ENCODE results near the gene IRX5. TPM values are rescaled to one million over a fixed set of nuclear protein-coding genes. Genes with fewer than 3 reads are reported as not detected.

The IRX5 gene
- total RNA-seq, 3 donors from 2014 or later, result 10.9 to 119 (median 59.0) TPM

DNA sequence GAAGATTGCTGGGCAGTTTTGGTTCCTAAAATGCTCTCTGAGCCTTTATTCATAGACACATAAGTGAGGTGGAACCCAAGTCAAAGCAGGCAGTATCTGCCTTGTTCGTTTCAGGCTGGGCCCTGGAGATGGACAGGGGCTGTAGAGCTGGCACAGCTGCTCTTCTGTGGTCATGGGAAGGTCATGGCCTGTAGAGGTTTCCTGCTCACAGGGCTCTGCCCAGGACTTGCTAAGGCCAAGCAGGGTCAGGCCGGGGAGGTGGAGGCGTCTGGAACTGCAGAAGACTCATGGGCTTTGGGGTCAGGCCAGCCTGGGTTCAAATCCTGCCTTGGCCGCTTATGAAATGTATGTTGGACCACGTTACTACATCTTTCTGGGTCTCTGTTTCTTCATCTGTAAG lies 50.2 kb downstream of the IRX5 start:
- intact Hi-C loops (cut with DNase I; ENCODE audit: low total_unique reads), result no loop called here
- Histone ChIP-seq H3K27ac (no peak overlapping the region), H3K27me3 (no peaks in the 10 kb centered on the region), H3K4me3 (no peak overlapping the region), H3K9me3 (no peaks in the 10 kb centered on the region), H3K4me1 (no peaks in the 10 kb centered on the region), H3K36me3 (no peaks in the 10 kb centered on the region)
- DNase-seq (ENCODE audit: low spot score in 2 of 2), result no peak
- TF ChIP-seq, protein P1, sequence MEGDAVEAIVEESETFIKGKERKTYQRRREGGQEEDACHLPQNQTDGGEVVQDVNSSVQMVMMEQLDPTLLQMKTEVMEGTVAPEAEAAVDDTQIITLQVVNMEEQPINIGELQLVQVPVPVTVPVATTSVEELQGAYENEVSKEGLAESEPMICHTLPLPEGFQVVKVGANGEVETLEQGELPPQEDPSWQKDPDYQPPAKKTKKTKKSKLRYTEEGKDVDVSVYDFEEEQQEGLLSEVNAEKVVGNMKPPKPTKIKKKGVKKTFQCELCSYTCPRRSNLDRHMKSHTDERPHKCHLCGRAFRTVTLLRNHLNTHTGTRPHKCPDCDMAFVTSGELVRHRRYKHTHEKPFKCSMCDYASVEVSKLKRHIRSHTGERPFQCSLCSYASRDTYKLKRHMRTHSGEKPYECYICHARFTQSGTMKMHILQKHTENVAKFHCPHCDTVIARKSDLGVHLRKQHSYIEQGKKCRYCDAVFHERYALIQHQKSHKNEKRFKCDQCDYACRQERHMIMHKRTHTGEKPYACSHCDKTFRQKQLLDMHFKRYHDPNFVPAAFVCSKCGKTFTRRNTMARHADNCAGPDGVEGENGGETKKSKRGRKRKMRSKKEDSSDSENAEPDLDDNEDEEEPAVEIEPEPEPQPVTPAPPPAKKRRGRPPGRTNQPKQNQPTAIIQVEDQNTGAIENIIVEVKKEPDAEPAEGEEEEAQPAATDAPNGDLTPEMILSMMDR (IDR thresholded peaks at IDR 0.05), result no peak
- no peak for TF ChIP-seq POLR2A (IDR thresholded peaks at IDR 0.05)
- no peak for TF ChIP-seq POLR2AphosphoS5 (IDR thresholded peaks at IDR 0.05)
